Measurements from ENCODE around the gene TFDP2. TPM values are rescaled to one million over a fixed set of nuclear protein-coding genes. Genes with fewer than 3 reads are reported as not detected.

Gene TFDP2
- total and polyA plus RNA-seq, 2 of the 8 experiments (the other 6 are each of a cell fraction or from before 2014, with no cell fraction given), result 41.1 to 119 TPM

- no peak for FAIRE-seq
- no peak overlapping the region for H2BK12ac ChIP-seq (ENCODE audit: low read depth, low read length)
- no peak overlapping the region for H4K5ac ChIP-seq (ENCODE audit: insufficient read length, low read depth, low read length)
- H3K79me1 ChIP-seq (ENCODE audit: low read depth, low read length), result peaks cover 8% of the 10 kb centered on the region; the same call in 1 of the 2 replicates
- peaks cover 0 to 2% (median 0%) of the 10 kb centered on the region in 4 experiments; a peak in 4 of 8 replicates for H3K36me3 ChIP-seq (ENCODE audit: control insufficient read depth in 2 of 4, insufficient read depth in 4 of 4, low read length in 3 of 4)
- ChIA-PET CTCF (ENCODE audit: partially characterized antibody) (interaction anchor here (0.7 kb wide), 1 partner anchor 167 kb away, joined by 3 read pairs; no protein-coding TSS in a partner anchor), POLR2A (ENCODE audit: partially characterized antibody) (interaction anchor here (0.6 to 1.8 kb wide), 5 partner anchors 8 to 191 kb away, joined by 3 to 6 read pairs (median 4); no protein-coding TSS in a partner anchor)
- no peak overlapping the region for H3K4ac ChIP-seq (replicated peaks; ENCODE audit: insufficient read length, low read depth, low read length)
- no peak overlapping the region for H3K14ac ChIP-seq (ENCODE audit: insufficient read length)
- H2AFZ ChIP-seq (ENCODE audit: low read length), result no peak overlapping the region
- DNase-seq (ENCODE audit: low read depth in 1 of 2, low spot score in 2 of 2), result no peak
- H3K4me1 ChIP-seq (replicated peaks in 1 of 4; ENCODE audit: control insufficient read depth in 3 of 4, insufficient read depth in 4 of 4, low read length in 3 of 4), result no peaks in the 10 kb centered on the region
- no peak overlapping the region for H2BK15ac ChIP-seq (ENCODE audit: low read length)
- no peak overlapping the region for H3K4me3 ChIP-seq (ENCODE audit: extremely low read depth in 1 of 4, insufficient read depth in 2 of 4, low read depth in 3 of 4, low read length in 4 of 4)
- H2BK120ac ChIP-seq (replicated peaks; ENCODE audit: low read depth, low read length), result no peak overlapping the region
- no peak overlapping the region for H3K27ac ChIP-seq (ENCODE audit: low read depth, low read length)
- no peak overlapping the region for H4K91ac ChIP-seq (replicated peaks; ENCODE audit: insufficient read length, low read length)
- no peaks in the 10 kb centered on the region for H3K23me2 ChIP-seq (ENCODE audit: low read depth, low read length)
- H3K18ac ChIP-seq (ENCODE audit: extremely low read depth, low read length), result no peak overlapping the region
- H3K27me3 ChIP-seq (replicated peaks in 1 of 4; ENCODE audit: control insufficient read depth in 3 of 4, extremely low read depth in 1 of 4, insufficient read depth in 3 of 4, low read length in 3 of 4), result no peaks in the 10 kb centered on the region
- TF ChIP-seq SP4 (IDR thresholded peaks at IDR 0.05; ENCODE audit: low read length), result no peak
- TF ChIP-seq RAD21 (IDR thresholded peaks at IDR 0.05 in 1 of 2, conservative IDR thresholded peaks at IDR 0.05 in 1 of 2; ENCODE audit: low read depth in 2 of 2, low read length in 2 of 2), result no peak
- no peak for TF ChIP-seq HDAC2 (IDR thresholded peaks at IDR 0.05; ENCODE audit: borderline replicate concordance in 1 of 2, low read depth in 2 of 2, low read length in 2 of 2)
- no peak for TF ChIP-seq CHD1 (IDR thresholded peaks at IDR 0.05; ENCODE audit: low read depth, low read length)
- TF ChIP-seq POU5F1 (IDR thresholded peaks at IDR 0.05; ENCODE audit: low read depth, low read length), result no peak
- no peak for TF ChIP-seq PHF8 (conservative IDR thresholded peaks at IDR 0.05; ENCODE audit: low read depth, low read length)
- no peak for TF ChIP-seq FOSL1 (IDR thresholded peaks at IDR 0.05; ENCODE audit: insufficient read depth, low read depth, low read length)
- no peak for TF ChIP-seq CBX5 (IDR thresholded peaks at IDR 0.05; ENCODE audit: low read depth, low read length)
- no peak for TF ChIP-seq ATF3 (IDR thresholded peaks at IDR 0.05; ENCODE audit: insufficient read depth, low read depth, low read length)
- no peak for TF ChIP-seq BACH1 (IDR thresholded peaks at IDR 0.05; ENCODE audit: low read length)
- no peak for TF ChIP-seq KDM5A (IDR thresholded peaks at IDR 0.05; ENCODE audit: low read length)
- no peak for TF ChIP-seq POLR2AphosphoS5 (IDR thresholded peaks at IDR 0.05; ENCODE audit: low read depth, low read length)
- no peak for TF ChIP-seq CBX8 (IDR thresholded peaks at IDR 0.05; ENCODE audit: borderline replicate concordance, low read depth, low read length)
- H4K8ac ChIP-seq (ENCODE audit: extremely low read depth, insufficient read depth, low read length), result no peak overlapping the region
- no peak overlapping the region for H3K56ac ChIP-seq (replicated peaks; ENCODE audit: insufficient read length, low read depth, low read length)
- H3K9ac ChIP-seq (replicated peaks in 1 of 4; ENCODE audit: extremely low read depth in 1 of 4, low read depth in 3 of 4, low read length in 3 of 4), result no peak overlapping the region
- peaks cover under 1 to 2% of the 10 kb centered on the region in 2 experiments for H4K20me1 ChIP-seq (replicated peaks in 1 of 2; ENCODE audit: control insufficient read depth in 1 of 2, insufficient read depth in 2 of 2, low read length in 2 of 2)
- WGBS, 2 experiments (ENCODE audit: extremely low coverage in 1 of 2, insufficient coverage in 1 of 2, insufficient read length in 1 of 2, insufficient replicate concordance in 2 of 2, low coverage in 1 of 2, low lambda C conversion rate in 2 of 2, missing lambda C conversion rate in 1 of 2), result 49% methylated on average over 2 of the region's 2 CpGs; no CpG with 5 or more reads in 1 of the 2 experiments
- no peaks in the 10 kb centered on the region for H3K9me3 ChIP-seq (ENCODE audit: insufficient read depth in 2 of 2, low read depth in 1 of 2, low read length in 1 of 2)
- no peak overlapping the region for H2BK20ac ChIP-seq (ENCODE audit: low read length)
- H2BK5ac ChIP-seq (ENCODE audit: low read depth, low read length), result no peak overlapping the region
- peaks cover 2 to 80% of the 10 kb centered on the region in 2 experiments; a peak in 2 of 4 replicates for H3K79me2 ChIP-seq (ENCODE audit: control insufficient read depth in 1 of 2, insufficient read depth in 2 of 2, low read length in 2 of 2)
- no peak overlapping the region for H2AK5ac ChIP-seq (ENCODE audit: low read depth, low read length)
- no peak overlapping the region for H3K4me2 ChIP-seq (ENCODE audit: insufficient read depth in 1 of 2, low read depth in 2 of 2, low read length in 2 of 2)
- no peak overlapping the region for H3K23ac ChIP-seq (ENCODE audit: insufficient read length)
Observed at GRCh38 chr3:142013993-142014392, 135.4 kb downstream of the TFDP2 start.

Measured in H1 (cell line).